ENCODE measurements around the gene DSCAML1. TPM values are rescaled to one million over a fixed set of nuclear protein-coding genes. Genes with fewer than 3 reads are reported as not detected.

DSCAML1 gene
- total and polyA plus RNA-seq, 4 donors, result 0.18 to 1.5 (median 1.1) TPM

GRCh38 chr11:117381481-117382387, 415.3 kb downstream of the DSCAML1 start:
- no peak for TF ChIP-seq CTCF (IDR thresholded peaks at IDR 0.05; ENCODE audit: control extremely low read depth, extremely low read depth)
- no peak overlapping the region for H3K9ac ChIP-seq (ENCODE audit: insufficient read depth in 1 of 2, low read length in 2 of 2)
- no peak for ATAC-seq (ENCODE audit: insufficient read depth, low FRiP score)
- no peaks in the 10 kb centered on the region for H3K4me1 ChIP-seq (ENCODE audit: control insufficient read depth in 5 of 5, insufficient read depth in 5 of 5, low read length in 5 of 5)
- 98% methylated on average over 9 of the region's 9 CpGs for WGBS, 2 donors
- no peak overlapping the region for H3K27ac ChIP-seq (ENCODE audit: low read depth in 1 of 2, low read length in 1 of 2)
- peaks cover 0 to 44% (median 24%) of the 10 kb centered on the region in 4 donors for H3K36me3 ChIP-seq (ENCODE audit: control insufficient read depth in 4 of 4, insufficient read depth in 4 of 4, low read length in 4 of 4)
- DNase-seq, result no peak
- H3K9me3 ChIP-seq (ENCODE audit: control insufficient read depth in 4 of 4, insufficient read depth in 3 of 4, low read length in 3 of 4), result no peaks in the 10 kb centered on the region
- H3K4me3 ChIP-seq, result no peak overlapping the region
- H3K27me3 ChIP-seq (ENCODE audit: control insufficient read depth in 3 of 3, insufficient read depth in 3 of 3, low read length in 2 of 3), result no peaks in the 10 kb centered on the region

- Histone ChIP-seq H3K4me1 (ENCODE audit: control insufficient read depth in 5 of 5, insufficient read depth in 5 of 5, low read length in 5 of 5) (no peaks in the 10 kb centered on the region), H3K27ac (ENCODE audit: low read depth in 1 of 2, low read length in 1 of 2) (no peak overlapping the region), H3K27me3 (ENCODE audit: control insufficient read depth in 3 of 3, insufficient read depth in 3 of 3, low read length in 2 of 3) (no peaks in the 10 kb centered on the region), H3K9me3 (ENCODE audit: control insufficient read depth in 4 of 4, insufficient read depth in 3 of 4, low read length in 3 of 4) (no peaks in the 10 kb centered on the region), H3K9ac (ENCODE audit: insufficient read depth in 1 of 2, low read length in 2 of 2) (no peak overlapping the region), H3K4me3 (no peak overlapping the region), H3K36me3 (ENCODE audit: control insufficient read depth in 4 of 4, insufficient read depth in 4 of 4, low read length in 4 of 4) (peaks cover 0 to 45% (median 26%) of the 10 kb centered on the region in 4 donors)
- DNase-seq (no peak), ATAC-seq (ENCODE audit: insufficient read depth, low FRiP score) (no peak)
- TF ChIP-seq CTCF (IDR thresholded peaks at IDR 0.05; ENCODE audit: control extremely low read depth, extremely low read depth), result no peak
- 95 to 98% methylated on average over 4 of the region's 4 CpGs for WGBS, 2 donors
Observed at GRCh38 chr11:117380676-117381075, 416.3 kb downstream of the DSCAML1 start.

GRCh38 chr11:117378976-117379865, 417.8 kb downstream of the DSCAML1 start:
- no peak overlapping the region for H3K4me3 ChIP-seq
- no peaks in the 10 kb centered on the region for H3K27me3 ChIP-seq (ENCODE audit: control insufficient read depth in 3 of 3, insufficient read depth in 3 of 3, low read length in 2 of 3)
- peaks cover 0 to 47% (median 29%) of the 10 kb centered on the region in 4 donors for H3K36me3 ChIP-seq (ENCODE audit: control insufficient read depth in 4 of 4, insufficient read depth in 4 of 4, low read length in 4 of 4)
- H3K27ac ChIP-seq (ENCODE audit: low read depth in 1 of 2, low read length in 1 of 2), result no peak overlapping the region
- H3K9me3 ChIP-seq (ENCODE audit: control insufficient read depth in 4 of 4, insufficient read depth in 3 of 4, low read length in 3 of 4), result no peaks in the 10 kb centered on the region
- 75% methylated on average over 12 of the region's 12 CpGs for WGBS, 2 donors
- no peak for TF ChIP-seq CTCF (IDR thresholded peaks at IDR 0.05; ENCODE audit: control extremely low read depth, extremely low read depth)
- ATAC-seq (ENCODE audit: insufficient read depth, low FRiP score) (no peak), DNase-seq (no peak)
- H3K4me1 ChIP-seq (ENCODE audit: control insufficient read depth in 5 of 5, insufficient read depth in 5 of 5, low read length in 5 of 5), result no peaks in the 10 kb centered on the region
- H3K9ac ChIP-seq (ENCODE audit: insufficient read depth in 1 of 2, low read length in 2 of 2), result no peak overlapping the region

Other genes with a start within 250 kb of the DSCAML1 start
- 1 to 10 TPM; 2.9 to 6.9 TPM for gene FXYD2, start 27.5 kb upstream of the DSCAML1 start, total RNA-seq
- 1 to 10 TPM; 1.6 to 4.5 TPM for gene FXYD2, start 27.5 kb upstream of the DSCAML1 start, polyA plus RNA-seq
- 10 to 100 TPM; 45.7 to 70.0 TPM for gene FXYD6, start 79.4 kb upstream of the DSCAML1 start, total RNA-seq
- 10 to 100 TPM; 37.0 to 42.0 TPM for gene FXYD6, start 79.4 kb upstream of the DSCAML1 start, polyA plus RNA-seq
- 1 to 10 TPM; 9.4 TPM for gene TMPRSS13, start 132.2 kb upstream of the DSCAML1 start, total RNA-seq
- 1 to 10 TPM; 5.8 to 9.1 TPM for gene TMPRSS13, start 132.2 kb upstream of the DSCAML1 start, polyA plus RNA-seq
- 10 to 100 TPM; 15.4 to 41.1 TPM for gene IL10RA, start 189.2 kb upstream of the DSCAML1 start, total RNA-seq
- gene IL10RA, start 189.2 kb upstream of the DSCAML1 start, polyA plus RNA-seq, result 10 to 100 TPM in 1 of 2 donors, 1 to 10 TPM in 1; 7.9 to 52.5 TPM